Vagina (tissue), 2 donors: ENCODE measurements around the gene ABCB1. TPM values are rescaled to one million over a fixed set of nuclear protein-coding genes. Genes with fewer than 3 reads are reported as not detected.

Experiments used
- DNase-seq, 2 donors: peaks; one replicate each; pipeline ENCODE4 v3.0.0-alpha.2; 2017; ENCODE audit errors: extremely low spot score in 2 of 2
- H3K27ac ChIP-seq: fragments of 200-600 bp; sonication (generic); one replicate; pipeline ENCODE4 v1.5.1; 2019
- H3K27me3 ChIP-seq: fragments of 200-600 bp; sonication (generic); one replicate; pipeline ENCODE4 v1.5.1; 2019
- H3K36me3 ChIP-seq, 2 donors: fragments of 200-600 bp; sonication (generic); one replicate each; pipeline ENCODE4 v1.5.1; 2017 to 2019
- H3K4me1 ChIP-seq: fragments of 200-600 bp; sonication (generic); one replicate; pipeline ENCODE4 v1.5.1; 2019
- H3K4me3 ChIP-seq, 2 donors: fragments of 200-600 bp; sonication (generic); 1 replicate in 1 of 2; 2 replicates in 1 of 2; pipeline ENCODE4 v1.5.1; 2016 to 2019
- H3K9me3 ChIP-seq: fragments of 200-600 bp; sonication (generic); one replicate; pipeline ENCODE4 v1.5.1; 2019
- CTCF ChIP-seq, 3 experiments: fragments of 450-650 bp in 2 of 3; fragments of 200-600 bp in 1 of 3; sonication (generic) in 1 of 3; IDR thresholded peaks; one replicate each; pipeline ENCODE4 v1.5.1; 2017 to 2019; ENCODE audit warnings: antibody characterized with exemption in 3 of 3, mild to moderate bottlenecking in 2 of 3, moderate library complexity in 2 of 3
- POLR2A ChIP-seq, 2 donors: fragments of 450-650 bp; IDR thresholded peaks; one replicate each; pipeline ENCODE4 v1.6.1; 2017; ENCODE audit warnings: antibody characterized with exemption in 2 of 2, mild to moderate bottlenecking in 2 of 2, moderate library complexity in 2 of 2
- POLR2AphosphoS5 ChIP-seq, 2 donors: sonication (generic); formaldehyde crosslinking; IDR thresholded peaks; one replicate each; pipeline ENCODE4 v1.9.0; 2017; ENCODE audit warnings: antibody characterized with exemption in 2 of 2, mild to moderate bottlenecking in 2 of 2, low read depth in 1 of 2; ENCODE audit not compliant: insufficient read depth in 1 of 2
- intact Hi-C: fragments of 100-400 bp; cut with DNase I; formaldehyde crosslinking; loops from one replicate; pipeline ENCODE4 v1.15.1; 2023
- total RNA-seq: library from RNA; depleted of rRNA; stranded (reverse); fragments of >200 nt; gene quantifications from one replicate; pipeline ENCODE4 v1.2.3, GENCODE V29; 2016

ABCB1 gene
- total RNA-seq, 1 donor from 2014 or later = 2.9 TPM

GRCh38 chr7:87598234-87599009, 2.3 kb downstream of the ABCB1 start:
- Histone ChIP-seq H3K36me3 (no peaks in the 10 kb centered on the region), H3K4me1 (peaks cover 12% of the 10 kb centered on the region), H3K27me3 (no peaks in the 10 kb centered on the region), H3K9me3 (no peaks in the 10 kb centered on the region), H3K4me3 (no peak overlapping the region), H3K27ac (no peak overlapping the region)
- no peak for TF ChIP-seq CTCF (IDR thresholded peaks at IDR 0.05)
- TF ChIP-seq POLR2A (IDR thresholded peaks at IDR 0.05) = no peak
- no peak for TF ChIP-seq POLR2AphosphoS5 (IDR thresholded peaks at IDR 0.05; ENCODE audit: insufficient read depth in 1 of 2, low read depth in 1 of 2)
- intact Hi-C loops = no loop called here
- DNase-seq = no peak

GRCh38 chr7:87596696-87597095, 4.0 kb downstream of the ABCB1 start:
- no peak for DNase-seq
- Histone ChIP-seq H3K9me3 (no peaks in the 10 kb centered on the region), H3K36me3 (no peaks in the 10 kb centered on the region), H3K4me3 (no peak overlapping the region), H3K27me3 (no peaks in the 10 kb centered on the region), H3K27ac (no peak overlapping the region), H3K4me1 (peaks cover 12% of the 10 kb centered on the region)
- no peak for TF ChIP-seq CTCF (IDR thresholded peaks at IDR 0.05)
- no peak for TF ChIP-seq POLR2A (IDR thresholded peaks at IDR 0.05)
- intact Hi-C loops = no loop called here

GRCh38 chr7:87596136-87596535, 4.5 kb downstream of the ABCB1 start:
- Histone ChIP-seq H3K27me3 (no peaks in the 10 kb centered on the region), H3K9me3 (no peaks in the 10 kb centered on the region), H3K4me1 (peaks cover 12% of the 10 kb centered on the region), H3K36me3 (no peaks in the 10 kb centered on the region), H3K27ac (no peak overlapping the region), H3K4me3 (no peak overlapping the region)
- no peak for DNase-seq
- TF ChIP-seq POLR2AphosphoS5 (IDR thresholded peaks at IDR 0.05; ENCODE audit: insufficient read depth in 1 of 2, low read depth in 1 of 2) = no peak
- intact Hi-C loops = no loop called here

- no peaks in the 10 kb centered on the region for H3K4me1 ChIP-seq
- no peak for TF ChIP-seq POLR2AphosphoS5 (IDR thresholded peaks at IDR 0.05; ENCODE audit: insufficient read depth in 1 of 2, low read depth in 1 of 2)
- TF ChIP-seq POLR2A (IDR thresholded peaks at IDR 0.05) = no peak
- no peak for TF ChIP-seq CTCF (IDR thresholded peaks at IDR 0.05)
- H3K36me3 ChIP-seq = no peaks in the 10 kb centered on the region
- H3K9me3 ChIP-seq = no peaks in the 10 kb centered on the region
- DNase-seq = no peak
- no peak overlapping the region for H3K27ac ChIP-seq
- H3K27me3 ChIP-seq = no peaks in the 10 kb centered on the region
- intact Hi-C loops = loop anchor here (5.0 kb wide), 1 partner anchor 40 kb away; no protein-coding TSS in a partner anchor
- no peak overlapping the region for H3K4me3 ChIP-seq
Measured at GRCh38 chr7:87592300-87592699, 8.4 kb downstream of the ABCB1 start.

GRCh38 chr7:87591211-87591610, 9.5 kb downstream of the ABCB1 start:
- no peak for TF ChIP-seq POLR2AphosphoS5 (IDR thresholded peaks at IDR 0.05; ENCODE audit: insufficient read depth in 1 of 2, low read depth in 1 of 2)
- no peak for TF ChIP-seq CTCF (IDR thresholded peaks at IDR 0.05)
- TF ChIP-seq POLR2A (IDR thresholded peaks at IDR 0.05) = no peak
- no peaks in the 10 kb centered on the region for H3K9me3 ChIP-seq
- H3K4me3 ChIP-seq = no peak overlapping the region
- no peaks in the 10 kb centered on the region for H3K27me3 ChIP-seq
- DNase-seq = no peak
- H3K27ac ChIP-seq = no peak overlapping the region
- H3K36me3 ChIP-seq = no peaks in the 10 kb centered on the region
- H3K4me1 ChIP-seq = no peaks in the 10 kb centered on the region
- intact Hi-C loops = loop anchor here (5.0 kb wide), 1 partner anchor 41 kb away; no protein-coding TSS in a partner anchor
